Measurements from ENCODE around the gene DOCK7.
"Not testable (repeated sequence)": the region's sequence is repeated elsewhere in the genome, so short reads cannot be mapped to it uniquely, and the experiment has no call there.

DOCK7 gene

GRCh38 chr1:62682531-62682930 is 5.7 kb downstream of the DOCK7 start:
- Histone ChIP-seq H2AFZ (ENCODE audit: low read length) (no peak overlapping the region), H3F3A (ENCODE audit: insufficient read depth, low read length) (no peaks in the 10 kb centered on the region), H3K36me3 (replicated peaks; ENCODE audit: insufficient read depth, low read length) (no peaks in the 10 kb centered on the region), H3K4me2 (ENCODE audit: low read depth, low read length) (no peak overlapping the region), H3K9ac (ENCODE audit: low read length) (no peak overlapping the region), H3K27ac (ENCODE audit: low read length) (no peak overlapping the region), H3K4me1 (ENCODE audit: low read length) (no peaks in the 10 kb centered on the region), H3K9me2 (replicated peaks; ENCODE audit: insufficient read depth, low read length) (no peaks in the 10 kb centered on the region), H3K9me3 (replicated peaks; ENCODE audit: insufficient read depth, low read length) (no peaks in the 10 kb centered on the region), H3K4me3 (ENCODE audit: low read length) (no peak overlapping the region), H4K20me1 (ENCODE audit: insufficient read depth, low read length) (no peaks in the 10 kb centered on the region), H3K79me2 (ENCODE audit: low read length) (0 out of 2 replicates have a peak, but pooled peaks cover 5% of the 10 kb centered on the region), H3K27me3 (replicated peaks; ENCODE audit: insufficient read depth, low read length) (no peaks in the 10 kb centered on the region)
- no peak for DNase-seq
- no peak for TF ChIP-seq EZH2phosphoT487 (IDR thresholded peaks at IDR 0.05; ENCODE audit: low read length)
- TF ChIP-seq EZH2 (optimal IDR thresholded peaks at IDR 0.05; ENCODE audit: low read depth, low read length) = no peak
- TF ChIP-seq CTCF (IDR thresholded peaks at IDR 0.05; ENCODE audit: low read length) = no peak

GRCh38 chr1:62680992-62681391 is 7.2 kb downstream of the DOCK7 start:
- not testable (repeated sequence) for H3K9me2 ChIP-seq (replicated peaks; ENCODE audit: insufficient read depth, low read length); H3K9me3 ChIP-seq (replicated peaks; ENCODE audit: insufficient read depth, low read length); H3K36me3 ChIP-seq (replicated peaks; ENCODE audit: insufficient read depth, low read length); DNase-seq; H3K4me3 ChIP-seq (ENCODE audit: low read length); H2AFZ ChIP-seq (ENCODE audit: low read length); H3K4me1 ChIP-seq (ENCODE audit: low read length); H3K27me3 ChIP-seq (replicated peaks; ENCODE audit: insufficient read depth, low read length); H3K9ac ChIP-seq (ENCODE audit: low read length); H3K4me2 ChIP-seq (ENCODE audit: low read depth, low read length); H3F3A ChIP-seq (ENCODE audit: insufficient read depth, low read length); H4K20me1 ChIP-seq (ENCODE audit: insufficient read depth, low read length); H3K27ac ChIP-seq (ENCODE audit: low read length); H3K79me2 ChIP-seq (ENCODE audit: low read length)

- H3K4me3 ChIP-seq (ENCODE audit: low read length); H3K9me2 ChIP-seq (replicated peaks; ENCODE audit: insufficient read depth, low read length); DNase-seq; H4K20me1 ChIP-seq (ENCODE audit: insufficient read depth, low read length); H3K4me1 ChIP-seq (ENCODE audit: low read length); H3K36me3 ChIP-seq (replicated peaks; ENCODE audit: insufficient read depth, low read length); H2AFZ ChIP-seq (ENCODE audit: low read length); H3K4me2 ChIP-seq (ENCODE audit: low read depth, low read length); H3F3A ChIP-seq (ENCODE audit: insufficient read depth, low read length); H3K27ac ChIP-seq (ENCODE audit: low read length); H3K79me2 ChIP-seq (ENCODE audit: low read length); H3K27me3 ChIP-seq (replicated peaks; ENCODE audit: insufficient read depth, low read length); H3K9ac ChIP-seq (ENCODE audit: low read length); H3K9me3 ChIP-seq (replicated peaks; ENCODE audit: insufficient read depth, low read length): not testable (repeated sequence)
Measured at GRCh38 chr1:62677822-62678221, 10.4 kb downstream of the DOCK7 start.

GRCh38 chr1:62676611-62677356 is 11.4 kb downstream of the DOCK7 start:
- no peak overlapping the region for H2AFZ ChIP-seq (ENCODE audit: low read length)
- H3K27ac ChIP-seq (ENCODE audit: low read length) = no peak overlapping the region
- no peak for DNase-seq
- H3F3A ChIP-seq (ENCODE audit: insufficient read depth, low read length) = no peaks in the 10 kb centered on the region
- no peaks in the 10 kb centered on the region for H3K27me3 ChIP-seq (replicated peaks; ENCODE audit: insufficient read depth, low read length)
- H3K9ac ChIP-seq (ENCODE audit: low read length) = no peak overlapping the region
- no peak overlapping the region for H3K4me3 ChIP-seq (ENCODE audit: low read length)
- no peak for TF ChIP-seq CTCF (IDR thresholded peaks at IDR 0.05; ENCODE audit: low read length)
- TF ChIP-seq EZH2phosphoT487 (IDR thresholded peaks at IDR 0.05; ENCODE audit: low read length) = no peak
- no peak overlapping the region for H3K4me2 ChIP-seq (ENCODE audit: low read depth, low read length)
- no peaks in the 10 kb centered on the region for H3K9me2 ChIP-seq (replicated peaks; ENCODE audit: insufficient read depth, low read length)
- H3K4me1 ChIP-seq (ENCODE audit: low read length) = no peaks in the 10 kb centered on the region
- H3K36me3 ChIP-seq (replicated peaks; ENCODE audit: insufficient read depth, low read length) = no peaks in the 10 kb centered on the region
- 0 out of 2 replicates have a peak, but pooled peaks cover 3% of the 10 kb centered on the region for H3K79me2 ChIP-seq (ENCODE audit: low read length)
- H3K9me3 ChIP-seq (replicated peaks; ENCODE audit: insufficient read depth, low read length) = no peaks in the 10 kb centered on the region
- H4K20me1 ChIP-seq (ENCODE audit: insufficient read depth, low read length) = no peaks in the 10 kb centered on the region
